Right atrium auricular region (tissue), 2 donors: Measurements from ENCODE around the gene HNF1B. TPM values are rescaled to one million over a fixed set of nuclear protein-coding genes. Genes with fewer than 3 reads are reported as not detected.

ENCODE experiments used
- DNase-seq: peaks from one replicate; pipeline ENCODE4 v3.0.0-alpha.2; 2019; ENCODE audit warnings: low spot score
- H3K27ac ChIP-seq, 2 donors: fragments of 200-600 bp; sonication (generic); 1 replicate in 1 of 2; 2 replicates in 1 of 2; pipeline ENCODE4 v1.5.1; 2016 to 2019
- H3K27me3 ChIP-seq, 2 donors: fragments of 200-600 bp; sonication (generic); one replicate each; pipeline versions ENCODE4 v1.5.1 to v1.6.0; 2017 to 2019
- H3K36me3 ChIP-seq: fragments of 200-600 bp; sonication (generic); one replicate; pipeline ENCODE4 v1.5.1; 2016
- H3K4me1 ChIP-seq, 2 donors: fragments of 200-600 bp; sonication (generic); one replicate each; pipeline versions ENCODE4 v1.5.1 to v1.6.0; 2017 to 2019
- H3K4me3 ChIP-seq, 2 donors: fragments of 200-600 bp; sonication (generic); 1 replicate in 1 of 2; 2 replicates in 1 of 2; pipeline ENCODE4 v1.5.1; 2017 to 2019; ENCODE audit warnings: mild to moderate bottlenecking in 1 of 2, moderate library complexity in 1 of 2
- H3K9me3 ChIP-seq, 2 donors: fragments of 200-600 bp; sonication (generic); one replicate each; pipeline ENCODE4 v1.5.1; 2019
- total RNA-seq, 2 donors: library from RNA; depleted of rRNA; stranded (reverse); fragments of >200 nt; gene quantifications; one replicate each; pipeline ENCODE4 v1.1.0, GENCODE V29; 2016
- TF ChIP-seq, protein P1 (sequence below), 2 donors: fragments of 200-600 bp; sonication (generic); IDR thresholded peaks; one replicate each; pipeline ENCODE4 v1.5.1; 2019; ENCODE audit warnings: antibody characterized with exemption in 2 of 2

HNF1B gene
- total RNA-seq, 2 donors from 2014 or later: not detected

DNA sequence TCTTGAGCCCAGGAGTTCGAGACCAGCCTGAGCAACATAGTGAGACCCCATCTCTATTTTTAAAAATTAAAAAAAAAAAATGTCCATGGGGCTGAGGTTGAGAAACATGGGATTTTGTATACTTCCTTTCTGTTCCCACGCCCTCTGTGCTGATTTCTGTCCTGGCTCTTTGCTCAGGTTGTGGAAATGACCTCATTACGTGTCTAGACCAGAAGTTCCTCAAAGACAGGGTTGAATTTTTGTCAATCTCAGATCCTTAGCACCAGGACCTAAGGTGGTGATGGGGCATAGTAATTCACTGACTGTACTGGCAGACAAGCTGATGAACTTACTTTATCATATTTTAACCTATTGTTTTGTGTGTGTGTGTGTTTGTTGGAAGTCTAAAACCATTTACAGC lies 11.2 kb upstream of the HNF1B start:
- Histone ChIP-seq H3K27me3 (no peaks in the 10 kb centered on the region), H3K4me1 (no peaks in the 10 kb centered on the region), H3K4me3 (no peak overlapping the region), H3K36me3 (no peaks in the 10 kb centered on the region), H3K27ac (no peak overlapping the region), H3K9me3 (no peaks in the 10 kb centered on the region)
- DNase-seq: no peak
- TF ChIP-seq, protein P1, sequence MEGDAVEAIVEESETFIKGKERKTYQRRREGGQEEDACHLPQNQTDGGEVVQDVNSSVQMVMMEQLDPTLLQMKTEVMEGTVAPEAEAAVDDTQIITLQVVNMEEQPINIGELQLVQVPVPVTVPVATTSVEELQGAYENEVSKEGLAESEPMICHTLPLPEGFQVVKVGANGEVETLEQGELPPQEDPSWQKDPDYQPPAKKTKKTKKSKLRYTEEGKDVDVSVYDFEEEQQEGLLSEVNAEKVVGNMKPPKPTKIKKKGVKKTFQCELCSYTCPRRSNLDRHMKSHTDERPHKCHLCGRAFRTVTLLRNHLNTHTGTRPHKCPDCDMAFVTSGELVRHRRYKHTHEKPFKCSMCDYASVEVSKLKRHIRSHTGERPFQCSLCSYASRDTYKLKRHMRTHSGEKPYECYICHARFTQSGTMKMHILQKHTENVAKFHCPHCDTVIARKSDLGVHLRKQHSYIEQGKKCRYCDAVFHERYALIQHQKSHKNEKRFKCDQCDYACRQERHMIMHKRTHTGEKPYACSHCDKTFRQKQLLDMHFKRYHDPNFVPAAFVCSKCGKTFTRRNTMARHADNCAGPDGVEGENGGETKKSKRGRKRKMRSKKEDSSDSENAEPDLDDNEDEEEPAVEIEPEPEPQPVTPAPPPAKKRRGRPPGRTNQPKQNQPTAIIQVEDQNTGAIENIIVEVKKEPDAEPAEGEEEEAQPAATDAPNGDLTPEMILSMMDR (IDR thresholded peaks at IDR 0.05): no peak

DNA sequence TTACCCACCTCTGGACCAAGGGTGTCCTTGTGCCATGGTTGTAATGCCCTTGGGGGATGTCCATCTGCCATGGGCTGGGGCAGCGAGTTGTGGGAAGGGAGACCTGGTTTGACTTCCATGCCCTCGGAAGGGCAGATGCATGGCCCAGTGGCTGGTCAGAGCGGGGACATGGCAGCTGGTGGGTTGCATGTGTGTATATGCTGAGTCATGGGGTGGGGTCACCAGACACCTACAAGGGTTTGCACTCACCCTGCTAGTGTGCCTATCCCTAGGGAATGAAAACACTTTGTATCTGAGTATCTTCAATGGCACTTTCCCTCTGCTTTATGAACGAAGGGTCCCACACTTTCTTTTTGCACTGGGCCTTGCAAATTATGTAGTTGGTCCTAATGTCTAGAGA lies 10.6 kb upstream of the HNF1B start:
- H3K4me1 ChIP-seq: no peaks in the 10 kb centered on the region
- no peaks in the 10 kb centered on the region for H3K27me3 ChIP-seq
- H3K27ac ChIP-seq: no peak overlapping the region
- no peak overlapping the region for H3K4me3 ChIP-seq
- DNase-seq: no peak
- TF ChIP-seq, protein P1 (IDR thresholded peaks at IDR 0.05): no peak
- H3K9me3 ChIP-seq: no peaks in the 10 kb centered on the region
- no peaks in the 10 kb centered on the region for H3K36me3 ChIP-seq

DNA sequence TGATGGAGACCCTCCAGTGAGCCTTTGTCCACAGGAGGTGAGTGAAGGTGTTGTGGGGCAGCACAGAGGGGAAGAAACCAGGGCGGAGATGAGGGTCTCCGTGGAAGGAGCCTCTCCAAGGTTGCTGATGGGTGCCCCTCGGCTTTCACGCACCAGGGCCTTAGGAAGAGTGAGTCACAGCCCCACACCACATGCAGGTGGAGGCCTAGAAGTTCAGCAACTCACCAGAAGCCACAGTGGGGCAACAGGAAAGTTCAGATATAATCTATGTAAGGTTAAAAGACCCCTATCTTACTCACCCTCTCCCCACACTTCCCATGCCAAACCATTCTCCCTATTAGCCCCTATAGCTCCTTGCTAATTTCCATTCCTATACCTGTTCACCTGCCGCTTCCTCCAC lies 9.5 kb upstream of the HNF1B start:
- Histone ChIP-seq H3K4me1 (no peaks in the 10 kb centered on the region), H3K36me3 (no peaks in the 10 kb centered on the region), H3K4me3 (no peak overlapping the region), H3K27ac (no peak overlapping the region), H3K27me3 (no peaks in the 10 kb centered on the region), H3K9me3 (no peaks in the 10 kb centered on the region)
- TF ChIP-seq, protein P1 (IDR thresholded peaks at IDR 0.05): no peak
- DNase-seq: no peak

DNA sequence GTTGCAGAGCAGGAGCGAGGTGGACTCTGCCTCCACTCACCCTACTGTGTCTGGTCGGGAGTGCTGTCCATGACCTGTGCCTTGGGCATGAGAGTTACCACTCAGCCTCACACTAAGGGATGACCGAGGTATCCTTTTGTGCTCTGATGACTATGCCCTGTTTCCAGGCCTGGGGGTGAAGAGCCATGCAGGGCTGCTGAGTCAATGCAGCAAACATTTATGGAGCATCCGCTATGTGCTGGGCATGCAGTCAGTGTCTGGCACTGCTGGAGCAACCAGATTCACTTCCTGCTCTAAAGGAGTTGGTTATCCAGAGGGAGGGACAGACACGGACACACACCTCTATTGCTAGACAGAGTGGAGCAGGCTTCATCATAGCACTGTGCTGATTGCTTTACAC lies 7.6 kb upstream of the HNF1B start:
- no peaks in the 10 kb centered on the region for H3K36me3 ChIP-seq
- H3K9me3 ChIP-seq: no peaks in the 10 kb centered on the region
- DNase-seq: no peak
- no peaks in the 10 kb centered on the region for H3K27me3 ChIP-seq
- no peak overlapping the region for H3K27ac ChIP-seq
- no peak overlapping the region for H3K4me3 ChIP-seq
- no peaks in the 10 kb centered on the region for H3K4me1 ChIP-seq
- TF ChIP-seq, protein P1 (IDR thresholded peaks at IDR 0.05): no peak

DNA sequence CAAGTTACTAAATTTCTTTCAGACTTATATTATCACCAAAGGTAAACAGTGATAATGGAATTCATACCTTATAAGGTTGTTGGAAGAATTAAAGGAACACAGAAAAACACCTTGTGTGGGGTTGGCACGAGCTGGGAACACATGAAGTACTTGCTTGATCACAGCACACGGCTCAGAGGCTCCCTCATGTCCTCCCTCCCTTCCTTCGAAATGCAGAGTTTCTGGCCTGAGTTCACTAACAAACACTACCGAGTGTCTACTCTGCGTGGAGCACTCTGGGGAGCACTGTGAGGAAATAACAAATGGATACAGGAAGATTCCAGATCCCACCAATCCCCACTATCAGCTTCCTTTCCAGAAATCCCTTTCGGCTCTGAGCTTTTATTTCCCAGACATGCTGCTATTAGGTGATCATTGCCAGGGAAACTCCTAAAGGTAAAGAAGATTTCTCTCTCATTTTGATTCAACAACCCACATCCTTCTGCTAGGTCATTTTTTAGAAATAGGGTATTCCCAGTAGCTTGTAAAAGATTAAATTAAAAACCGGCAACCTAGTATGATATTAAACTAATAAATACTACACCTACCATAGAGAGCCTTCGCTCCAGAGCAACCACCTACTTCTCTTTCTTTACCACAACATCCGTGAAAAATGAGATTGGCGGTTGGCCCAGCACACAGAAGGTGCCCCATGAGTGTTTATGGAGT lies 6.1 kb upstream of the HNF1B start:
- TF ChIP-seq, protein P1 (IDR thresholded peaks at IDR 0.05): no peak
- H3K4me3 ChIP-seq: no peak overlapping the region
- no peak overlapping the region for H3K27ac ChIP-seq
- no peaks in the 10 kb centered on the region for H3K9me3 ChIP-seq
- H3K36me3 ChIP-seq: no peaks in the 10 kb centered on the region
- H3K27me3 ChIP-seq: no peaks in the 10 kb centered on the region
- no peak for DNase-seq
- H3K4me1 ChIP-seq: no peaks in the 10 kb centered on the region

DNA sequence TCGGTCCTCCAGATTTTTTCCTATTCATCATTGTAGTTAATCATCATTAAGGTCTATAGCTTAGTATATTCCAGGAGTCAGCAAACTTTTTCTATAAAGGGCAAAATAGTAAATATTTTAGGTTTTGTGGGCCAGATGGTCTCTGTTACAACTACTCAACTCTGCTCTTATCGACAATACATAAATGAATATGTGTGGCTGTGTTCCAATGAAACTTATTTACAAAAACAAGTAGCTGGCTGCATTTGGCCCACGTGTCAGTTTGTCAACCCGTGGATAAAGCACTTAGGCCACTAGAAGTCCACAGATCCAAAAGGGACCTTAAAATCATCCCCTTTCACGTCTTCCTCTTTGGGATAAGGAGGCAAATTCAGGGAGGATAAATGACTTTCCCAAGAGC lies 5.4 kb upstream of the HNF1B start:
- no peak overlapping the region for H3K27ac ChIP-seq
- no peaks in the 10 kb centered on the region for H3K4me1 ChIP-seq
- DNase-seq: no peak
- H3K4me3 ChIP-seq: no peak overlapping the region
- H3K9me3 ChIP-seq: no peaks in the 10 kb centered on the region
- no peaks in the 10 kb centered on the region for H3K36me3 ChIP-seq
- H3K27me3 ChIP-seq: peaks cover 0 to under 1% of the 10 kb centered on the region in 2 donors
- TF ChIP-seq, protein P1 (IDR thresholded peaks at IDR 0.05): no peak
